B cell (primary cell): Measurements from ENCODE around the gene PGAP3. TPM values are rescaled to one million over a fixed set of nuclear protein-coding genes. Genes with fewer than 3 reads are reported as not detected.
A peak's percentile ranks its signal among the peaks of the same experiment; 100 is the strongest.

Source experiments
- ATAC-seq: fragments of 200-7000 bp; cut with Tn5 transposase; one replicate; pipeline ENCODE4 v1.10.0; 2021; ENCODE audit warnings: low read depth, mild to moderate bottlenecking, moderate number of reproducible peaks, moderate library complexity
- CTCF ChIA-PET: fragments of 350-600 bp; sonication (Branson Sonifier 250); formaldehyde crosslinking; loops from one replicate; lab custom pipeline; 2021; ENCODE audit warnings: antibody characterized with exemption, inconsistent platforms; lab: Charles Lee
- POLR2A ChIA-PET: fragments of 350-600 bp; sonication (Branson Sonifier 250); formaldehyde crosslinking; loops from one replicate; lab custom pipeline; 2021; ENCODE audit warnings: antibody characterized with exemption; lab: Charles Lee
- DNase-seq: peaks from one replicate; pipeline ENCODE4 v3.0.0; 2013
- H2AFZ ChIP-seq: 2 replicates; pipeline ENCODE4 v1.6.1; 2012; ENCODE audit warnings: mild to moderate bottlenecking, low read depth, low read length; ENCODE audit not compliant: insufficient read depth, poor library complexity, severe bottlenecking
- H3K27ac ChIP-seq, 2 donors: 1 replicate in 1 of 2; 2 replicates in 1 of 2; pipeline ENCODE4 v1.5.1; 2012 to 2013; ENCODE audit warnings: low read length in 2 of 2, mild to moderate bottlenecking in 2 of 2, moderate library complexity in 1 of 2
- H3K27me3 ChIP-seq, 4 experiments: fragments of 200-600 bp in 1 of 4; sonication (generic) in 1 of 4; replicated peaks in 1 of 4; 1 replicate in 2 of 4; 2 replicates in 2 of 4; pipeline versions ENCODE4 v1.6.1 to v1.7.0; 2013 to 2016; ENCODE audit warnings: low read length in 3 of 4, mild to moderate bottlenecking in 2 of 4, mixed read lengths in 1 of 4, moderate library complexity in 1 of 4; ENCODE audit not compliant: insufficient read depth in 4 of 4, control insufficient read depth in 3 of 4; ENCODE audit errors: control extremely low read depth in 1 of 4
- H3K36me3 ChIP-seq, 2 experiments: replicated peaks in 1 of 2; 1 replicate in 1 of 2; 2 replicates in 1 of 2; pipeline versions ENCODE4 v1.6.1 to v1.7.1; 2013; ENCODE audit warnings: low read length in 1 of 2; ENCODE audit not compliant: insufficient read depth in 2 of 2, control insufficient read depth in 1 of 2; ENCODE audit errors: control extremely low read depth in 1 of 2, extremely low read depth in 1 of 2
- H3K4me1 ChIP-seq, 2 donors: fragments of 200-600 bp in 1 of 2; sonication (generic) in 1 of 2; 1 replicate in 1 of 2; 2 replicates in 1 of 2; pipeline versions ENCODE4 v1.5.1 to v1.6.1; 2013 to 2017; ENCODE audit warnings: low read length in 2 of 2; ENCODE audit not compliant: control insufficient read depth in 2 of 2, insufficient read depth in 2 of 2
- H3K4me2 ChIP-seq: replicated peaks from 2 replicates; pipeline ENCODE3; 2012; ENCODE audit warnings: mild to moderate bottlenecking, low read depth, low read length; ENCODE audit not compliant: poor library complexity, severe bottlenecking
- H3K4me3 ChIP-seq, 5 experiments: fragments of 200-600 bp in 1 of 5; sonication (generic) in 1 of 5; 1 replicate in 3 of 5; 2 replicates in 2 of 5; pipeline versions ENCODE4 v1.5.1 to v1.7.0; 2011 to 2016; ENCODE audit warnings: low read length in 4 of 5, mild to moderate bottlenecking in 4 of 5, low read depth in 2 of 5, control low read depth in 1 of 5, moderate library complexity in 1 of 5; ENCODE audit not compliant: insufficient read depth in 1 of 5; ENCODE audit errors: control extremely low read depth in 1 of 5, extremely low read depth in 1 of 5
- H3K79me2 ChIP-seq: fragments of 200-600 bp; sonication (generic); one replicate; pipeline ENCODE4 v1.6.0; 2016; ENCODE audit warnings: low read length; ENCODE audit not compliant: control insufficient read depth, insufficient read depth
- H3K9ac ChIP-seq: fragments of 200-600 bp; sonication (generic); 2 replicates; pipeline ENCODE4 v1.6.1; 2017; ENCODE audit warnings: mild to moderate bottlenecking, low read length, moderate library complexity
- H3K9me3 ChIP-seq, 3 donors: one replicate each; pipeline versions ENCODE4 v1.6.1 to v1.7.1; 2013; ENCODE audit warnings: low read length in 2 of 3; ENCODE audit not compliant: control insufficient read depth in 2 of 3, insufficient read depth in 1 of 3; ENCODE audit errors: control extremely low read depth in 1 of 3
- H4K20me1 ChIP-seq: 2 replicates; pipeline ENCODE4 v1.6.0; 2012; ENCODE audit warnings: mild to moderate bottlenecking, low read length; ENCODE audit not compliant: insufficient read depth, control insufficient read depth, poor library complexity, severe bottlenecking
- H3K27ac Mint-ChIP-seq: one replicate; pipeline ENCODE4 v1.8.0; 2021; ENCODE audit warnings: mixed read lengths
- H3K27me3 Mint-ChIP-seq: one replicate; pipeline ENCODE4 v1.8.0; 2021; ENCODE audit warnings: mixed read lengths
- H3K4me1 Mint-ChIP-seq: one replicate; pipeline ENCODE4 v1.8.0; 2021; ENCODE audit warnings: mixed read lengths
- H3K4me3 Mint-ChIP-seq: one replicate; pipeline ENCODE4 v1.8.0; 2021; ENCODE audit warnings: mixed read lengths
- H3K9me3 Mint-ChIP-seq: one replicate; pipeline ENCODE4 v1.8.0; 2022; ENCODE audit warnings: mixed read lengths; ENCODE audit not compliant: insufficient read depth
- EZH2 ChIP-seq: IDR thresholded peaks from 2 replicates; pipeline ENCODE4 v1.6.1; 2012; ENCODE audit warnings: borderline replicate concordance, low read depth, mild to moderate bottlenecking, moderate library complexity, low read length; ENCODE audit not compliant: insufficient read depth, poor library complexity, severe bottlenecking
- WGBS: methylation state at CpG from one replicate; pipeline ENCODE4 v1.1.5; 2013; ENCODE audit warnings: missing lambda C conversion rate; ENCODE audit not compliant: insufficient coverage; 5-methylcytosine and 5-hydroxymethylcytosine counted together
- intact Hi-C: fragments of 100-400 bp; cut with micrococcal nuclease; formaldehyde crosslinking; loops from one replicate; pipeline ENCODE4 v1.10.0; 2022
- polyA plus RNA-seq: library from polyadenylated mRNA; depleted of rRNA; stranded (reverse); fragments of >200 nt; gene quantifications from 2 replicates; pipeline ENCODE4 v1.2.3, GENCODE V29; 2012
- total RNA-seq, 2 donors: library from RNA; stranded (reverse); fragments of 120-200 nt in 1 of 2; gene quantifications; 1 replicate in 1 of 2; 2 replicates in 1 of 2; pipeline versions ENCODE4 v1.2.3 to v1.2.4, GENCODE V29; 2013 to 2022
- TF ChIP-seq, protein P1 (sequence below): fragments of 200-600 bp; IDR thresholded peaks from one replicate; pipeline ENCODE4 v1.8.0; 2022; ENCODE audit warnings: antibody characterized with exemption, mild to moderate bottlenecking

Gene PGAP3
- total and polyA plus RNA-seq, 2 donors (not counting 1 experiment from before 2014, with no cell fraction given) = 27.4 to 34.3 TPM

DNA sequence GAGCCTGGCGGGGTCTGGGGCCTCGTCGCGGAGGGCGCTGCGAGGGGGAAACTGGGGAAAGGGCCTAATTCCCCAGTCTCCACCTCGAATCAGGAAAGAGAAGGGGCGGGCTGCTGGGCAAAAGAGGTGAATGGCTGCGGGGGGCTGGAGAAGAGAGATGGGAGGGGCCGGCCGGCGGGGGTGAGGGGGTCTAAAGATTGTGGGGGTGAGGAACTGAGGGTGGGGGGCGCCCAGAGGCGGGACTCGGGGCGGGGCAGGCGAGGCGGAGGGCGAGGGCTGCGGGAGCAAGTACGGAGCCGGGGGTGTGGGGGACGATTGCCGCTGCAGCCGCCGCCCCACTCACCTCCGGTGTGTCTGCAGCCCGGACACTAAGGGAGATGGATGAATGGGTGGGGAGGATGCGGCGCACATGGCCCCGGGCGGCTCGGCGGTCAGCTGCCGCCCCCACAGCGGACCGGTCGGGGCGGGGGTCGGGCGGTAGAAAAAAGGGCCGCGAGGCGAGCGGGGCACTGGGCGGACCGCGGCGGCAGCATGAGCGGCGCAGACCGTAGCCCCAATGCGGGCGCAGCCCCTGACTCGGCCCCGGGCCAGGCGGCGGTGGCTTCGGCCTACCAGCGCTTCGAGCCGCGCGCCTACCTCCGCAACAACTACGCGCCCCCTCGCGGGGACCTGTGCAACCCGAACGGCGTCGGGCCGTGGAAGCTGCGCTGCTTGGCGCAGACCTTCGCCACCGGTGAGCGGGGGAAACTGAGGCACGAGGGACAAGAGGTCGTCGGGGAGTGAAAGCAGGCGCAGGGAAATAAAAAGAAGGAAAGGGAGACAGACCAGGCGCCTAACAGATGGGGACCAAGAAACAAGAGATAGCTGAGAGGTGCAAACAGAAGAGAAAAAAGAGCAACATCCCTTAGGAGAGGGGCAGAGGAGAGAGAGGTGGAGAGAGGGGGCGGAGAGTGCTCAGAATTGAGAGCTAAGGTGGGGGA is 19.6 kb downstream of the PGAP3 start, which contains the start of gene PNMT:
TSS of gene PNMT (plus strand) at position 509 of the 980 bp plus-strand sequence. CDS start at position 532, 23 bp downstream.
- Mint-ChIP-seq H3K4me3 (peak within 1 kb of the TSS; percentile 75), H3K27me3 (peaks cover 23% of the 10 kb centered on the region), H3K4me1 (peaks cover 26% of the 10 kb centered on the region), H3K27ac (peak within 1 kb of the TSS; percentile 7), H3K9me3 (no peaks in the 10 kb centered on the region)
- peaks cover 23 to 34% of the 10 kb centered on the region in 2 donors for H3K4me1 ChIP-seq
- no peaks in the 10 kb centered on the region for H3K79me2 ChIP-seq
- peaks cover 0 to 2% (median 0%) of the 10 kb centered on the region in 3 donors for H3K9me3 ChIP-seq
- peak within 1 kb of the TSS in 4 of 5 experiments; percentile 28 to 62 (median 53) for H3K4me3 ChIP-seq
- intact Hi-C loops = loop anchor here (1.0 to 5.0 kb wide), 3 partner anchors 21 to 199 kb away; partner anchors contain the start of genes PGAP3 and ZPBP2
- H3K36me3 ChIP-seq = no peaks in the 10 kb centered on the region
- ATAC-seq (peak; percentile 76), DNase-seq (peak; percentile 82)
- peaks cover 0 to 37% (median 7%) of the 10 kb centered on the region in 4 experiments for H3K27me3 ChIP-seq
- H2AFZ ChIP-seq = peak within 1 kb of the TSS; percentile 85
- H3K9ac ChIP-seq = peak within 1 kb of the TSS; percentile 67
- H3K27ac ChIP-seq = no peak within 1 kb of the TSS
- 2% methylated on average over 82 of the region's 85 CpGs for WGBS
- H4K20me1 ChIP-seq = no peaks in the 10 kb centered on the region
- CTCF ChIA-PET = interaction anchor here (0.6 to 8.7 kb wide), 22 partner anchors 8 to 636 kb away, joined by 3 to 109 read pairs (median 4); partner anchors contain the start of genes MIEN1 and PGAP3
- no peak for TF ChIP-seq EZH2
- TF ChIP-seq, protein P1, sequence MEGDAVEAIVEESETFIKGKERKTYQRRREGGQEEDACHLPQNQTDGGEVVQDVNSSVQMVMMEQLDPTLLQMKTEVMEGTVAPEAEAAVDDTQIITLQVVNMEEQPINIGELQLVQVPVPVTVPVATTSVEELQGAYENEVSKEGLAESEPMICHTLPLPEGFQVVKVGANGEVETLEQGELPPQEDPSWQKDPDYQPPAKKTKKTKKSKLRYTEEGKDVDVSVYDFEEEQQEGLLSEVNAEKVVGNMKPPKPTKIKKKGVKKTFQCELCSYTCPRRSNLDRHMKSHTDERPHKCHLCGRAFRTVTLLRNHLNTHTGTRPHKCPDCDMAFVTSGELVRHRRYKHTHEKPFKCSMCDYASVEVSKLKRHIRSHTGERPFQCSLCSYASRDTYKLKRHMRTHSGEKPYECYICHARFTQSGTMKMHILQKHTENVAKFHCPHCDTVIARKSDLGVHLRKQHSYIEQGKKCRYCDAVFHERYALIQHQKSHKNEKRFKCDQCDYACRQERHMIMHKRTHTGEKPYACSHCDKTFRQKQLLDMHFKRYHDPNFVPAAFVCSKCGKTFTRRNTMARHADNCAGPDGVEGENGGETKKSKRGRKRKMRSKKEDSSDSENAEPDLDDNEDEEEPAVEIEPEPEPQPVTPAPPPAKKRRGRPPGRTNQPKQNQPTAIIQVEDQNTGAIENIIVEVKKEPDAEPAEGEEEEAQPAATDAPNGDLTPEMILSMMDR = peak; percentile 79
- POLR2A ChIA-PET = interaction anchor here (0.6 to 2.0 kb wide), 3 partner anchors 10 to 180 kb away, joined by 3 to 7 read pairs (median 5); no protein-coding TSS in a partner anchor
- H3K4me2 ChIP-seq = peak within 1 kb of the TSS; percentile 98
